H54 (cell line): Measurements from ENCODE around the gene VTI1B.
A peak's percentile ranks its signal among the peaks of the same experiment; 100 is the strongest.
"Not testable (repeated sequence)": the region's sequence is repeated elsewhere in the genome, so short reads cannot be mapped to it uniquely, and the experiment has no call there.

Source experiments
- DNase-seq: peaks from one replicate; pipeline ENCODE4 v3.0.0; 2011; ENCODE audit warnings: low spot score, mixed read lengths; ENCODE audit not compliant: insufficient read length
- FAIRE-seq: peaks from 3 replicates; lab custom pipeline; 2011; peaks lifted over from hg19 to GRCh38; lab: Jason Lieb, UNC
- POLR2A ChIP-seq: IDR thresholded peaks from 2 replicates; pipeline ENCODE4 v1.6.1; 2011; ENCODE audit warnings: low read depth, mild to moderate bottlenecking, low read length

The VTI1B gene

DNA sequence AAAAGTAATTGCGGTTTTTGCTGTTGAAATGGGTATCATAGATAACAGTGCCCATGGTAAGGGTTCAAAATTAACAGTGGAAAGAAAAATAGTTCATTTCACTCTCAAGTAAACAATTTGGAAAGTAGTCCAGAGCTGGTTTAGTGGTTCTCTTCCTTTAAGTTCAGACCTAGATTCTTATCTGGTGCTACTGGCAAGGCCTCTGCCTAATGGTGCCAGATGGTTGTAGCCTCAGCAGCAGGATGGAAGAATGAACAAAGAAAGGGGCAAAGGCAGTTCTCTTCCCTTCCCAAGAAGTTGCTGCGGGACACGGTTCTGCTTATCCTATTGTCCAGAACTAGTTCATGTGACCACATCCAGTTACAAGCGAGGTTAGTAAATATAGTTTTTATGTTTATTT is 44.2 kb downstream of the VTI1B start:
- FAIRE-seq: no peak
- TF ChIP-seq POLR2A: no peak
- no peak for DNase-seq

DNA sequence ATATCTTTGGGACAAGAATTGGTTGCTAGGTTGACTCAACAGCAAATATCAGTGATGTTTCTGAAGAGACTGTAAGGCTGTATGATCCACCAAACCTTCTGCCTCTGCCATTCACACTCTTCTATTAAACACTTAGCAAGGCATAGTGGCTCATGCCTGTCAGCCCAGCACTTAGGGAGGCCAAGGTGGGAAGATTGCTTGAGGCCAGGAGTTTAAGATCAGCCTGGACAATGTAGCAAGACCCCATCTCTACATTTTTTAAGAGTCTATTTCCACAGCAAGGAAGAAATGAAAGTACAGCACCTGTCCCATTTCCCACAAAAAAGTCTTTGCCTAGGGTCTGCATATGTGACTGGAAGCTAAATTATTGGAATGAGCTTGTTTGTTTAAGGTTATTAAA is 46.9 kb downstream of the VTI1B start:
- DNase-seq: no peak
- TF ChIP-seq POLR2A: no peak
- no peak for FAIRE-seq

DNA sequence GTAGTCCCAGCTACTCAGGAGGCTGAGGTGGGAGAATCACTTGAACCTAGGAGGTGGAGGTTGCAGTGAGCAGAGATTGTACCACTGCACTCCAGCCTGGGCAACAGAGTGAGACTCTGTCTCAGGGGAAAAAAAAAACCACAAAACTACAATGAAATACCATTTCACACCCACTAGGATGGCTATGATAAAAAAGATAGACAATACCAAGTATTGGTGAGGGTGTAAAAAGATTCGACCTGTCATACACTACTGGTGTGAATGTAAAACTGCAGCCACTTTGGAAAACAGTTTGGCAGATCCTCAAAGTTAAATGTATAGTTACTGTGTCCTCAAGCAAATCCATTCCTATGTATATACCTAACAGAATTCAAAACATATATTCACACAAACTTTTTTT is 48.3 kb downstream of the VTI1B start:
- FAIRE-seq, DNase-seq: not testable (repeated sequence)

DNA sequence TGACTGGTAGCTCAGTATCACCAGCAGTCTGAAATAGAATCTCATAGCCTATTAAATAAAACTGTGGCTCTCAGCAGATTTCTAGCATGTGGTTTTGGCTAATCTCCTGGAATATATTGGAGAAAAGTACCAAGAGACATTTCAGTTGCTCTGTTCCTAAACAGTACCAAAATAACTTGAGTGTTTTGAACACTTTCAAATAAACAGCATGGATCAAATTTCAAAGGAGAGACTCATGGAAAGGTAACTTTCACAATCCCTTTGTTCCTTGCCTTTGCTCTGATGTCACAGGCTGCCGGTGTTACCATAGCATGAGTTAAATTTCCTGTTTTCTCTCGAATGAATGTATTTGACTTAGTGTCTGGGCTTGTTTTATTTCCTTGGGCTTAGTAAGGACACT is 51.3 kb downstream of the VTI1B start:
- TF ChIP-seq POLR2A: no peak
- FAIRE-seq: no peak
- DNase-seq: no peak

DNA sequence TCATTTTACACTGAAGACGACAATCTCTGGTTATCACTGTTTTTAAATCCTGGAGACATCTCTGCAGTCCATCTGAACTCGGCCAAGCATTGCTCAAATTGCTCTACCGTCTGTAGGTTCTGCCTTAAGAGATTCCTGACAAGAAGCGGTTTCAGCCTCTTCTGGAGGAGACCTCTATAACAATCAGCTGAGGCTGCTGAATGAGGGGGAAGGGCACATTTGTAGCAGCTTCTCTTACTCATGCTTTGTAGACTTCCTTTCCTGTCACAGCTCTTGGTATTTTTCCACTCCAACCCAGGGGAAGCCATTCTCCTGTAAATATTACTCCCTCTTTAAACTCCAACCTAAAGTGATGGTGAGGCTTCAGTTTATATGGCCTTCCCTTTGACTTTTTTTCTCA is 51.8 kb downstream of the VTI1B start:
- no peak for DNase-seq
- peak; percentile 81 for FAIRE-seq

DNA sequence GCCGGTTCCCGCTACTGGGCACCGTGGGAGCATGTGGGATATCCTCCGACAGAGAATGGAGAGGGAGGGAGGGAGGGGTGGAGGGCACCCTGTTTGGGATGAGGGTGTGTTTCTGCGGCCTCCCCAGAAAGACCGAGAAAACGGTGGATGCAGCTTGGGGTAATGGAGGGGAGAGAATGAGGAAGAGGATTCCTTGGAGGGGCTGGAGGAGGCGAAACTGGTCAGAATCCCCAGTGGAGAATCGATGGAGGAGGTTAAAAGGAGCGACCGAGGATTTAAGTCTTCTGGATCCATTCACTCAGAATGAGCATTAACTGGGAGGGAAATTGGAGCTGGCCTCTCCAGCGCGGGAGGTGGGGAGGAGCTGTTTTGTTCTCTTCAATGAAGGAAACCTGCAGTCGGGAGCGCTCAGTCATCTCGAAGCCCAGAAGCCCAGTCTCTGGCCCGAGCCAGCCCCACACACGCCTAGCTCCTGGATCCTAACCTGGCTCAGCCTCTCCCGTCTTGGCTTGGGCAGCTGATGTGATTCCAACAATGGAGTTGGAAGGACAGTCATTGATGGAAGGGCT is 54.1 kb downstream of the VTI1B start:
- TF ChIP-seq POLR2A: no peak
- DNase-seq: no peak
- no peak for FAIRE-seq

More for the DNA sequence above, 51.8 kb downstream of the VTI1B start:
- TF ChIP-seq POLR2A: no peak

DNA sequence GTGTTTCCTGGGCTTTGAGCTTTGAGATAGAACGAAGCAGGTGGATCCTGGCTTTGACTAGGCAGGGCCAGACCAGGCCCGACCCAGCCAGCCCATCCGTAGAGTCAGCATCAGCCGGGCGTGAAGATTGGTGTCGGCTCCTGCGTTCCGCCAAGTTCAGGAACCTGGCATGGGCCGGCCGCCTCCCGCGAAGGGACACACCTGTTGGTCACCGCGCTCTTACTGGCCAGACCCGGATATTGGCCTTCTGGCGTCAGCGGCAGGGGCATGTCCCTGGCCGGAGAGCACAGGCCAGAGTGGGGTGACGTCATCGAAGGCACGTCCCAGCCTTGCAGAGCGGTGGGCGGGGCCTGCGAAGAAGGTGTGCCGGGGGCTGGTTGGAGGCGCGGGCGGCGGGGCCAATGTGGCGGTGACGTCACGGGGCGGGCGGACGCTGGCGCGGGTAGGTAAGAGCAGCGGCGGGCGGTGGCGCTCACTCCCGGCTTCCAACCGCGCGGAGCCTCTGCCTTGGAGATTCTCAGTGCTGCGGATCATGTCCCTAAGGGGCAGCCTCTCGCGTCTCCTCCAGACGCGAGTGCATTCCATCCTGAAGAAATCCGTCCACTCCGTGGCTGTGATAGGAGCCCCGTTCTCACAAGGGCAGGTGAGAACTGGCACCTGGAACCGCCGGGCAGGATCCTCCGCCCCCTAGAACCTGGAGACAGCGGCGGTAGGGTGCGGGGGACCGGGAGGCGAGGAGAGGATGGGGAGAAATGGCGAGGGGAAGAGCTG is 54.8 kb downstream of the VTI1B start, which contains the start of gene ARG2:
Gene ARG2 (plus strand): TSS at position 475 of the 771 bp plus-strand sequence. CDS start 58 bp downstream, at position 533.
- TF ChIP-seq POLR2A: no peak; the same call in 1 of the 2 replicates
- peak; percentile 93 for FAIRE-seq
- peak; percentile 81 for DNase-seq

DNA sequence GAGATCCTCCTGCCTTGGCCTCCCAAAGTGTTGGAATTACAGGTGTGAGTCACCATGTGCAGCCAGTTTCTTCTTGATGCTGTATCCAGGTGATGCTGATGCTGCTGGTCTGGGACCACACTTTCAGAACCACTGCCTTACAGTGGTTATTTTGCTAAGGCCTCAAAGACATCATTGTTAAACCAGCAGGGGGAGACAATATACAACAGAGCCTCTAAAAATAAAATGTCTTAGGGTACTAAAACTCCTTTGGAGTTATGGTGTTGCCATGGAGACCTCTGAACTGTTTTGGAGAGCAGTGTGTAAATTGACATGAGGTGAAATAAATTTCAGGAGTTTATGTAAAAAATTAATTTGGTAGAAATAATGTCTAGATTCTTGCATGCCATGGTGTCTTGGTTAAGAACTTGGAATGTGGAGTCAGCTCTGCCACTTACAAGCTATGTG is 55.8 kb downstream of the VTI1B start:
- FAIRE-seq: peak; percentile 15

DNA sequence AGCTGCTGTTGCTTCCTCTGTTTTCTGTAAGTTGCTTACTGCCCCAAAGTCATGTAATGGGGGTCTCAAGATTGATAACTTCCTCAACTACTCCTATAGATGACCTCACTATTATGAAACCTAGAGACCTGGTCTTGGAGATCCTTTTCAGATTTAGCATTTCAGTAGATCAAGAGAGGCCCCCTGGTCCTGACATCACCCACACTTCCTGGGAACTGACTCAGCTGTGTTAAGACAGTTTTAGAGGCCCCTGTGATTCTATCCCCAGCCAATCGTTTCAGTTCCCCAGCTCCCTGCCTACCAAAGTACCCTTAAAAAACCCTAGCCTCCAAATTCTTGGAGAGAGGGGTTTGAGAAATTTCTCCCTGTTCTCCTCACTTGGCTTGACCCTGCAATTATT is 63.9 kb downstream of the VTI1B start:
- no peak for TF ChIP-seq POLR2A
- DNase-seq: no peak
- no peak for FAIRE-seq

More for the DNA sequence above, 55.8 kb downstream of the VTI1B start:
- peak; percentile 16 for DNase-seq
- TF ChIP-seq POLR2A: no peak

DNA sequence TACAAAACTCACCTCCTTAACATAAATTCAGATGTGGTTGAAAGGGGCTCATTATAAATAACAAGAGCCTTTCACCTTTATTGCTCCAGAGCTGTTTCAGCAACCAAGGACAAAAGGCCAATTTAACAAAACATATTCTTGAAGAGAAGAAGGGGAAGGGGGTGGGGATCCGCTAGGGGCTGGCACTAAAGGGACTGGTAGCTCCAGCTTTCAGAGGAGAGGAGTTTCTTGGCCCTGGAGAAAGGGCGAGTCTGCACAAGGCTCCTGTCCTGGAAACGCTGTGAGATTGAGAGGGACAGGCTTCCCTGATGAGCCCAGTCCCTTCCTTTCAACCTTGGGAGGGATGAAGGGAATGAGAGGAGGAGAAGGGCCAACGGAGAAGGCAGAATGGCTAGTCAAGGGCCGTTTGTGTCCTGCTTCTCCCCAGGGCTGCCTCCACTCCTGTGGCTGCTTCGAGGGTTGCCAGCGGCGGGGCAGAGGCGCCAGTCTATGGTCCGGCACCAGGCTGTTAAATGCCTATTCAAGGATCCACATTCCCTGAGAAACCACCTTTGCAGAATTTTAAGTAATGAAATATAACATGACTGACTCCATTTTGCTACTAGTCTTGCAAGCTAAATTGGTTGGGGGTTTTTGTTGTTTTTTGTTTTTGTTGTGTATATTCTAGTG is 64.7 kb downstream of the VTI1B start:
- DNase-seq (no peak), FAIRE-seq (no peak)
- TF ChIP-seq POLR2A: no peak

DNA sequence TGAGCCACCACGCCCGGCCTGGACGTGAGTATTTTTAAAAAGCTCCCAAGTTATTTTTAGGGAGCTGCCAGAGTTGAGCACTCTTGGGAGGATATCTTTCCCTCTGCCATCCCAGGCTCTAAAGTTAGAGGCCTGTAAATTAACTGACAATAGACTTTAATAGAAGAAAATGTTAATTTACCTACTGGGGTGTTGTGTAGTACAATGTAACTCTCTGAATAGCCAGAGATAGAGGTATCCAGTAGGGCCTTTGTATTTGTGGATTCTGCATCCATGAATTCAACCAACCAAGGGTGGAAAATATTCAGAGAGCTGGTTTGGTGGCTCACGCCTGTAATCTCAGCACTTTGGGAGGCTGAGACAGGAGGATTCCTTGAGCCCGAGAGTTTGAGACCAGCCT is 66.8 kb downstream of the VTI1B start:
- DNase-seq (no peak), FAIRE-seq (no peak)
- TF ChIP-seq POLR2A: no peak

DNA sequence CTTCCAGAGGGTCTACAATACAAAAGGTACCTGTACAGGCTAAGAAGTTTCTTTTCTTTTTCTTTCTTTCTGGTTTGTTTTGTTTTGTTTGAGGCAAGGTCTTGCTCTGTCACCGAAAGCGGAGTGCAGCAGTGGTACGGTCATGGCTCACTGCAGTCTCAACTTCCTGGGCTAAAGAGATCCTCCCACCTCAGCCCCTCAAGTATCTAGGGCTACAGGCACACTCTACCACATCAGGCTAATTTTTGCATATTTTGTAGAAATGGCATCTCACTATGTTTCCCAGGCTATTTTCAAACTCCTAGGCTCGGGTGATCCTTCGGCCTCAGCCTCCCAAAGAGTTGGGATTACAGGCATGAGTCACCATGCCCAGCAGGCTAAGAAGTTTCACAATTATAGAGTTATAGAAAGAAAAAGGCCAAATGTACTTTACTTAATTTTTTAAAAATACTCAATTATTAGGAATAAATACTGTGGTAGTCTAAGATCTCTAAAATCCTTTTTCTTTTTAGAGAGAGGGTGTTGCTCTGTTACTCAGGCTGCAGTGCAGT is 71.4 kb downstream of the VTI1B start:
- TF ChIP-seq POLR2A: no peak
- no peak for FAIRE-seq
- DNase-seq: no peak

DNA sequence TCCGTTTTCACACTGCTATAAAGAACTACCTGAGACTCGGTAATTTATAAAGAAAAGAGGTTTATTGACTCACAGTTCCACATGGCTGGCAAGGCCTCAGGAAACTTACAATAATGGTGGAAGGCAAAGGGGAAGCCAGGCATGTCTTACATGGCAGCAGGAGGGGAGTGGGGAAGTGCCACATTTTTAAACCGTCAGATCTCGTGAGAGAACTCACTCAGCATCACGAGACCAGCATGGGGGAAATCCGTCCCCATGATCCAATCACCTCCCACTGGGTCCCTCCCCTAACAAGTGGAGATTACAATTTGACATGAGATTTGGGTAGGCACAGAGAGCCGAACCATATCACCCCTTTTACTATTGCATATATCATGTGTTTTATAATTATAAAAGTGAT is 72.4 kb downstream of the VTI1B start:
- DNase-seq (no peak), FAIRE-seq (no peak)
- TF ChIP-seq POLR2A: no peak

DNA sequence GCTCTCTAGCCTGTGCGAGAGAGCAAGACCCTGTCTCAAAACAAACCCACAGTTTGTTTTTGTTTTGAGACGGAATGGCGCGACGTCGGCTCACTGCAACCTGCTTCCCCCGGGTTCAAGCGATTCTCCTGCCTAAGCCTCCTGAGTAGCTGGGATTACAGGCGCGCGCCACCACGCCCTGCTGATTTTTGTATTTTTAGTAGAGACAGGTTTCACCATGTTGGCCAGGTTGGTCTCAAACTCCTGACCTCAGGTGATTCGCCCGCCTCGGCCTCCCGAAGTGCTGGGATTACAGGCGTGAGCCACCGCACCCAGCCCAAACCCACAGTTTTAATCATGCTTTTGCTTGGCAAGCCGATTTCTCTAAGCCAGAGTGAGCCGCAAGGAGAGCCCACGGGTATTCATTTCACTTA is 73.9 kb downstream of the VTI1B start:
- FAIRE-seq, DNase-seq: not testable (repeated sequence)
